K562 (cell line): ENCODE results near the gene GON4L. TPM values are rescaled to one million over a fixed set of nuclear protein-coding genes. Genes with fewer than 3 reads are reported as not detected.

Experiments used
- ARHGAP35 ChIP-seq: fragments of 450-650 bp; IDR thresholded peaks from 2 replicates; pipeline ENCODE4 v1.6.1; 2018; ENCODE audit not compliant: partially characterized antibody
- ATF3 ChIP-seq, 2 experiments: fragments of 450-650 bp in 1 of 2; sonication (generic) in 1 of 2; formaldehyde crosslinking in 1 of 2; IDR thresholded peaks in 1 of 2; conservative IDR thresholded peaks in 1 of 2; 2 replicates each; pipeline versions ENCODE4 v1.6.1 to v1.8.1; 2016 to 2023; ENCODE audit warnings: mild to moderate bottlenecking in 2 of 2, moderate library complexity in 2 of 2, inconsistent platforms in 1 of 2, missing genetic modification reagents in 1 of 2
- CEBPB ChIP-seq: fragments of 450-650 bp; IDR thresholded peaks from 2 replicates; pipeline ENCODE4 v1.6.1; 2016; ENCODE audit warnings: missing genetic modification characterization, missing compliant biosample characterization
- E2F1 ChIP-seq: sonication (generic); formaldehyde crosslinking; IDR thresholded peaks from 2 replicates; pipeline ENCODE4 v1.8.1; 2023; ENCODE audit warnings: mild to moderate bottlenecking, missing genetic modification reagents, moderate library complexity
- HNRNPLL ChIP-seq: fragments of 200-400 bp; formaldehyde crosslinking; IDR thresholded peaks from 2 replicates; pipeline ENCODE4 v1.6.1; 2017; ENCODE audit warnings: low read length, low read depth, mild to moderate bottlenecking; ENCODE audit not compliant: poor library complexity, severe bottlenecking
- NFE2L1 ChIP-seq: fragments of 450-650 bp; IDR thresholded peaks from 2 replicates; pipeline ENCODE4 v1.6.1; 2016; ENCODE audit warnings: missing genetic modification characterization, low read depth, mild to moderate bottlenecking, missing compliant biosample characterization, moderate library complexity, borderline replicate concordance
- NR4A1 ChIP-seq, 2 experiments: fragments of 250-450 bp in 1 of 2; fragments of 450-650 bp in 1 of 2; sonication (Bioruptor Pico) in 1 of 2; IDR thresholded peaks; 2 replicates each; pipeline versions ENCODE4 v1.4.0 to v1.6.1; 2016 to 2020; ENCODE audit warnings: mild to moderate bottlenecking in 2 of 2, missing compliant biosample characterization in 1 of 2, missing genetic modification characterization in 1 of 2, moderate library complexity in 1 of 2
- PML ChIP-seq: IDR thresholded peaks from 2 replicates; pipeline ENCODE4 v1.6.1; 2012; ENCODE audit warnings: low read length, inconsistent platforms
- RAD51 ChIP-seq: fragments of 450-650 bp; IDR thresholded peaks from 2 replicates; pipeline ENCODE4 v1.7.1; 2016; ENCODE audit warnings: low read depth, mild to moderate bottlenecking, borderline replicate concordance
- REST ChIP-seq, 2 experiments: fragments of 450-650 bp; formaldehyde crosslinking in 1 of 2; IDR thresholded peaks; 2 replicates each; pipeline versions ENCODE4 v1.4.0 to v1.6.1; 2014 to 2020; ENCODE audit warnings: mild to moderate bottlenecking in 2 of 2, borderline replicate concordance in 1 of 2, low read depth in 1 of 2
- TFE3 ChIP-seq: fragments of 450-650 bp; formaldehyde crosslinking; IDR thresholded peaks from 2 replicates; pipeline ENCODE4 v1.4.0; 2020; ENCODE audit warnings: mild to moderate bottlenecking, mixed read lengths
- TRIM24 ChIP-seq, 2 experiments: fragments of 450-650 bp; IDR thresholded peaks; 2 replicates each; pipeline ENCODE4 v1.6.1; 2016
- ZEB2 ChIP-seq: fragments of 450-650 bp; IDR thresholded peaks from 2 replicates; pipeline ENCODE4 v1.6.1; 2016
- polyA plus RNA-seq, 8 experiments: library from polyadenylated mRNA; depleted of rRNA in 4 of 8; stranded (reverse) in 5 of 8; unstranded in 3 of 8; fragments of >200 nt; fragmentation: Nextera tagmentation in 2 of 8; fragmentation: Illumina TruSeq in 1 of 8; extraction: Ambion mirVana in 2 of 8; extraction: Trizol in 1 of 8; gene quantifications; 2 replicates each; pipeline versions ENCODE4 v1.2.1 to v1.2.3, GENCODE V29; 2011 to 2014; ENCODE audit warnings: inconsistent platforms in 1 of 8, missing spikeins in 1 of 8
- total RNA-seq, 7 experiments: library from RNA; depleted of rRNA in 6 of 7; stranded (reverse); fragments of >200 nt in 6 of 7; fragmentation: Illumina TruSeq in 2 of 7; extraction: Trizol in 2 of 7; gene quantifications; 2 replicates each; pipeline versions ENCODE4 v1.2.1 to v1.2.3, GENCODE V29; 2011 to 2021; ENCODE audit warnings: low replicate concordance in 1 of 7

GON4L gene
- total and polyA plus RNA-seq, 9 of the 15 experiments (the other 6 are each of a cell fraction or from before 2014, with no cell fraction given), result 20.2 to 47.4 (median 33.6) TPM

- TF ChIP-seq E2F1 (no peak), CEBPB (tag) (peak; percentile 76), RAD51 (peak; percentile 75), HNRNPLL (no peak), TRIM24 (IDR thresholded peaks at IDR 0.05) (no peak), REST (IDR thresholded peaks at IDR 0.05; ENCODE audit: borderline replicate concordance) (peak; percentile 32; the same call in 1 of the 2 replicates), REST (CRISPR knock-in tag; IDR thresholded peaks at IDR 0.05; ENCODE audit: low read depth) (no peak), ZEB2 (no peak), PML (no peak), ATF3 (IDR thresholded peaks at IDR 0.05) (peak; percentile 43; the same call in 1 of the 2 replicates), ATF3 (CRISPR knock-in tag; conservative IDR thresholded peaks at IDR 0.05) (no peak), ARHGAP35 (no peak), NR4A1 (CRISPR knock-in tag; IDR thresholded peaks at IDR 0.05) (no peak), NR4A1 (tag; IDR thresholded peaks at IDR 0.05) (no peak), NFE2L1 (tag) (no peak), TFE3 (CRISPR knock-in tag) (peak; percentile 70)
These were observed 36.6 kb upstream of the GON4L start (continued) for GRCh38 chr1:155893389-155894142.
